GM18526 (cell line): ENCODE results near the gene PDLIM7.
A peak's percentile ranks its signal among the peaks of the same experiment; 100 is the strongest.

Experiments used
- POLR2A ChIP-seq: IDR thresholded peaks from 3 replicates; pipeline ENCODE4 v1.6.1; 2011; ENCODE audit not compliant: insufficient read length; ENCODE audit errors: extremely low read depth

The PDLIM7 gene

GRCh38 chr5:177512736-177513380 is 15.5 kb upstream of the PDLIM7 start:
- no peak for TF ChIP-seq POLR2A

DNA sequence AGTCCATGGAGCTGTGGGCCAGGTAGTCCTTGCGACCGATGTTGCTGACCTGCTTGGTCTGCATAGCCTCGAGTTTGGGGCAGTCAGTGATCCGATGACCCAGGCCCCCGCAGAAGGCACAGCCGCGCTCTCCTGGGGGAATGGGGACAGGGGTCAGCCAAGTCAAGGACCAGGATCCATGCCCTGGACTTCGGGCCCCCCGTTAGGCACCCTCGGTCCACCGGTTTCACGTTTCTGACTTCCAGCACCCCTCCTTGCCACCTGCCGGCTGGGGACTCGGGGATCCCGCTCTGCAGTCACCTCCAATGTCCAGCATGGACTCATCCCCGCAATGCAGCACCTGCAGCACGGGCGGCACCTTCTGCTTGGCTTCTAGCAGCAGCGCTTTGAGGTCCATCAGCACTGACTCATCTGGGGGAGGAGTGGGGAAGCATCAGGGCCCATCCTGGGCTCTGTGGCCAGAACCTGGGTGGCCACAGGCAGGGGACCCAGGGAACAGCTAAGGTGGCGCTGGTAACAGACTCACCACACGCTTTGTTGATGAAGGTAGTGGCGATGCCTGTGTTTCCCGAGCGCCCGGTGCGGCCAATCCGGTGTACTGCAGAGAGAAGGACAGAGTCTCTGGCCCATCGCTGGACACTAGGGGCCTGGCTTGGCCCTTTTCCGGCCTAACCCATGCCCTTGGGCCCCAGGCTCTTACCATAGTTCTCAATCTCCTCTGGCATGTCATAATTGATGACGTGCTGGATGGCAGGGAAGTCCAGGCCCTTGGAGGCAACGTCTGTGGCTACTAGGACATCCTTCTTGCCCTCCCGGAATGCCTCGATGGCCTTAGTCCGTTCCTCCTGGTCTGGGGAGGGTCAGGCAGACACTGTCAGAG is 14.6 kb upstream of the PDLIM7 start:
- TF ChIP-seq POLR2A: no peak

DNA sequence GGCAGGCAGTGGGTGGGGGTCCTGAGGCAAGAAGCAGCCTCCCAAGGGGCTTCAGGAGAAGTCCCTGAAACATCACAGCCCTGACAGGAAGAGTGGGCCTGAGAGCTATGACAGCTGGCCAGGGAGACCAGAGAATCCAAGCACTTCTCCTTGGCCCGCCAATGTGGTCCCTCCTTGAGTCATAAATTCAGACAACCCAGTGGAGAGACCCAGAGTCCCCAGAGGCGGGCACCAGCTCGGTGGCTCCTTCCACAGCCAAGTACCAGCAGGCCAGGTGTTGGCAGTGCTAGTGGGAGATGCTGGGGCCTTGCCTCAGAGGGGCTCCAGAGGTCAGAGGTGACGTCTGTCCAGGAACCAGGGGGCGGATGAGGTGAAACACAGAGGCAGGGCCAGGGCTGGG is 13.8 kb upstream of the PDLIM7 start:
- no peak for TF ChIP-seq POLR2A

DNA sequence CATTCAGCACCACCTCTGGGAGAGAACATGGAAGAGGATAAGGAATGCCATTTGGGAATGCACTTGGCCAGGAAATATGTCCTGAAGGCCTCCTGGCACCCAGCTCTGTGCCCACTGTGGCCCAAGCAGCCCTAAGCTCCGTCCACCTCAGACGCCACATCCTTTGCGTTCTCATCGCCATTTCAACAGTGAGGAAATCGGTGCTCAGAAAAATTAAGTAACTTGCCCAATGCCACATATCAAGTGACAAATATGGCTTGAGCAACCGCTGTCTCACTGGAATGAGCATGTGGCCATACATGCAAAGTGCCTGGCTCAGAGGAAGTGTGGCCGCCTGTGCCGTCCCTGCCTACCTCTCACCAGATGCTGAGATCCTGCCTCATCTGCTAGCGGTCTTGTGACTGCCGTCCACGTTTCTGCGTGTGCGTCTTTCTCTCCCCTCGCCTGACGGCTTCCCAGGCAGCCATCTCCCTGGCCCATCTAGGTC is 13.2 kb upstream of the PDLIM7 start:
- peak; percentile 40 for TF ChIP-seq POLR2A

DNA sequence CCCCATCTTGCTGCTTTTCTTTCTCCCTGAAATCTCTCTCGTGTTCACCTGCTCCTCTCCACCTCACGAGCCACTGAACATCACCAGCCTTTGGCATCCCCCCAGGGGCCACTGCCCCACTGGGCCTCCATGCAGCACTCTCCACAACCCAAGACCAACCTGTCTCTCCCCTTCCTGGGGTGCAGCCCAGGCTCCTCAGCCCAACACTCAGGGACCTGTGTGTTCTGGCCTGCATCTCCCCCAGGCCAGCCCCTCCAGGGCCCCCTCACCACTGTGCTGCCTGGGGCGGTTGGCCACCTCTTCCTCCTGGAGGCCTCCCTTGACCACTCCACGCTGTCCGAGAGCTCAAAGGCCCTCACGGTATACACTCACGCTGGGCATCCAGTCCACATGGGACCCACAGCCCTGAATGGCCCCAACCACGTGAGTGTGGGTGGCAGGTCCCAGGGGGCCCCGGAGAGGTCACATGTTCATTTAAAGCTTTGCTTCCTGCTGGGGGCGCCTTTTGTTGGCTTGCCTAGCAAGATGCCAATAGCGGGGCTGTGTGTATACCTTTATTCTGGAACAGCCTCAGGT is 12.7 kb upstream of the PDLIM7 start:
- TF ChIP-seq POLR2A: peak; percentile 42

- peak; percentile 52 for TF ChIP-seq POLR2A
Measured at GRCh38 chr5:177509381-177509951, 12.1 kb upstream of the PDLIM7 start, which contains the start of gene DOK3. DOK3 (minus strand) TSS chr5:177509826; CDS start chr5:177509540, 286 bp downstream.

- peak; percentile 71 for TF ChIP-seq POLR2A
Measured at GRCh38 chr5:177508837-177509236, 11.4 kb upstream of the PDLIM7 start.

- TF ChIP-seq POLR2A: peak; percentile 21
Measured at GRCh38 chr5:177508221-177508611, 10.8 kb upstream of the PDLIM7 start.

DNA sequence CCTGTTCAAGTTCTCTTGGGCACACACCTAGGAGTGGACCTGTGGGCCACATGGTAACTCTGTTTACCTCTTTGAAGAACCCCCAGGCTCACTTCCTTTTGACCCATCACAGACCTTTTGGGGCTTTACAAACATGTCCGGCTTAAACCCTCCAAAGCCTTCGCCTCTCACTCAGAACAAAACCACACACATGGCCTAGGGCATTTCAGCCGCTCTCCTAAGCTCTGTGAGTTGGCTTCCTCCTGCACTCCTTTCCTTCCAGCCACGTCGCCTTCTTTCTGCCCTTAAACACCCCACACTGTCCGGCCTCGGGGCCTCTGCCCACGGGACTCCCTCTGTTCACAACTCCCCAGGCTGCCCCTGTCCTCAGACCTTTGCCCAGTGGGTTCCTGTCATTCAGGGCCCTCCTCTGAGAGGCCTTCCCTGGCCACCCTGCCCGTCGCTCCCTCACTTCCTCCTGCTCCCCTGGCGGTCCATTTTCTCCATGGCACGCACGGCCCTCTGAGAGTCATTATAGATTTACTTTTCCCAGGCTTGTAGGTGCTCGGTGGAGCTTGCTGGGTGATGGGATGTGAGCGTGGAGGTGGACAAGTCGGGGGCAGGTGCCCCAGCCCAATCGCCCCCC is 10.3 kb upstream of the PDLIM7 start:
- no peak for TF ChIP-seq POLR2A

- no peak for TF ChIP-seq POLR2A
Measured at GRCh38 chr5:177507165-177507564, 9.8 kb upstream of the PDLIM7 start.

- TF ChIP-seq POLR2A: no peak
Measured at GRCh38 chr5:177505075-177505474, 7.7 kb upstream of the PDLIM7 start.

GRCh38 chr5:177504086-177505056 is 7.0 kb upstream of the PDLIM7 start:
- no peak for TF ChIP-seq POLR2A

DNA sequence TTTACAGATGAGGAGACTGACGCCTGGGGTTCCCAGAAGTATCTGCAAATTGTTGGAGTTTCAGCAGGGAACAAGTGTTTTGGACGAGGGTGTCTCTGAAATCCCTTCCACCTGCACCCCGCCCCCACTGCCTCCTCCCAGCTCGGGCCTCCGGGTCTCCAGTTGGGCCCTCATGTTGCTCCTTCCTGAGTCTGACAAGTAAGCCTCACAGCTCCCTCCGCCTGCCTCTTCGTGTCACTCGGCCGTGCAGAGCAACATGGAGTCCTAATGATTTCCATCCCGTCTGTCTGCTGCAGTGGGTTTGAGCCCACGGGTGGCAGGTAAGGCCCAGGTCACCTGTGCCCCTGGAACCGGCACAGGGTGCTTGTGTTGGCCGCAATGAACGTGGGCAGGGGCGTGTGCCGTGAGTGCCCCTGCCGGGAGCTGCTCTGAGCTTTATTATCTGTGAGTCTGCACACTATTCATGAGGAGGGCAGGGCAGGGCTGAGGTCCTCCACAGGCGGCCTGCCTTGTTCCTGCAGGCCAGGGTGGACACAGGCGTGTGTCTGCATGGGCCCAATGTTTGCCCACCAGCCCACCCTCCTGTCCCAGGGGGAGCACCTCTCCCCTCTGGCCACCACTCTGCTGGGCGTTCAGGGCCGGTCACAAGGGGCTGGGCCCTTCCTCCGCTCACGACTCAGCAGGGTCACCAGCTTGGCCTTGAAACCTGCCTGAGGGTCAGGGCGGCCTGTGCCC is 6.1 kb upstream of the PDLIM7 start:
- TF ChIP-seq POLR2A: no peak
